ENCODE results near the gene ULK2.

The ULK2 gene

GRCh38 chr17:19787733-19788357 lies 79.9 kb downstream of the ULK2 start:
- no peaks in the 10 kb centered on the region for H3K9me2 ChIP-seq (replicated peaks; ENCODE audit: insufficient read depth, low read length)

DNA sequence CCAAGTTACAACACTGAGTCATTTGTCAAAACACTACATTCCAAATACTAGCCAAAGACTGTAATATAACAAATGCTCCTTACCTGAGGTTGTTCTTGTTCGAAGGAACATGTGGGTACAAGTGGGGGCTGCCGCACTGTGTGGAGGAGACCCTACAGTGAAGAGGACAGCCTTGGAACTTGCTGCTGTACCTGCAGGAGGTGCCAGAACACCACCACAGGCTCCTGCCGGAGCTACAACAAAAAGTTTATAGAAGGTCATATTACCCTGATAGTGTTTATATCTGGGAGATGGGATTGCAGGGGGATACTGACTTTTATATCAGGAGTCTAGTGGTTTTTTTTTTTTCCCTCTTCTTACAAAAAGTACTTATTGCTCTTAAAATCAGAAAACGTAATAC lies 81.9 kb downstream of the ULK2 start:
- Histone ChIP-seq H3K27me3 (ENCODE audit: low read length) (no peaks in the 10 kb centered on the region), H3K27ac (ENCODE audit: low read depth, low read length) (no peak overlapping the region), H3F3A (ENCODE audit: insufficient read depth) (no peaks in the 10 kb centered on the region), H4K20me1 (ENCODE audit: low read depth, low read length) (no peaks in the 10 kb centered on the region), H3K4me2 (ENCODE audit: low read depth, low read length, poor library complexity, severe bottlenecking) (no peak overlapping the region), H3K79me2 (ENCODE audit: insufficient read depth, low read length) (no peaks in the 10 kb centered on the region), H3K9ac (ENCODE audit: low read length) (no peak overlapping the region), H3K9me2 (replicated peaks; ENCODE audit: insufficient read depth, low read length) (no peaks in the 10 kb centered on the region), H2AFZ (ENCODE audit: low read depth, low read length, severe bottlenecking) (no peak overlapping the region), H3K36me3 (ENCODE audit: low read length) (no peaks in the 10 kb centered on the region), H3K9me3 (ENCODE audit: insufficient read depth, low read length) (no peaks in the 10 kb centered on the region), H3K4me3 (ENCODE audit: insufficient read depth, low read length, poor library complexity, severe bottlenecking) (no peak overlapping the region)
- TF ChIP-seq, protein P1, sequence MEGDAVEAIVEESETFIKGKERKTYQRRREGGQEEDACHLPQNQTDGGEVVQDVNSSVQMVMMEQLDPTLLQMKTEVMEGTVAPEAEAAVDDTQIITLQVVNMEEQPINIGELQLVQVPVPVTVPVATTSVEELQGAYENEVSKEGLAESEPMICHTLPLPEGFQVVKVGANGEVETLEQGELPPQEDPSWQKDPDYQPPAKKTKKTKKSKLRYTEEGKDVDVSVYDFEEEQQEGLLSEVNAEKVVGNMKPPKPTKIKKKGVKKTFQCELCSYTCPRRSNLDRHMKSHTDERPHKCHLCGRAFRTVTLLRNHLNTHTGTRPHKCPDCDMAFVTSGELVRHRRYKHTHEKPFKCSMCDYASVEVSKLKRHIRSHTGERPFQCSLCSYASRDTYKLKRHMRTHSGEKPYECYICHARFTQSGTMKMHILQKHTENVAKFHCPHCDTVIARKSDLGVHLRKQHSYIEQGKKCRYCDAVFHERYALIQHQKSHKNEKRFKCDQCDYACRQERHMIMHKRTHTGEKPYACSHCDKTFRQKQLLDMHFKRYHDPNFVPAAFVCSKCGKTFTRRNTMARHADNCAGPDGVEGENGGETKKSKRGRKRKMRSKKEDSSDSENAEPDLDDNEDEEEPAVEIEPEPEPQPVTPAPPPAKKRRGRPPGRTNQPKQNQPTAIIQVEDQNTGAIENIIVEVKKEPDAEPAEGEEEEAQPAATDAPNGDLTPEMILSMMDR (IDR thresholded peaks at IDR 0.05; ENCODE audit: insufficient read depth, low read length, poor library complexity, severe bottlenecking): no peak
- no peak for TF ChIP-seq EZH2phosphoT487 (conservative IDR thresholded peaks at IDR 0.05; ENCODE audit: low read length)

More at GRCh38 chr17:19787733-19788357, 79.9 kb downstream of the ULK2 start:
- H3K4me2 ChIP-seq (ENCODE audit: low read depth, low read length, poor library complexity, severe bottlenecking): no peak overlapping the region
- H4K20me1 ChIP-seq (ENCODE audit: low read depth, low read length): no peaks in the 10 kb centered on the region
- H2AFZ ChIP-seq (ENCODE audit: low read depth, low read length, severe bottlenecking): no peak overlapping the region
- no peak overlapping the region for H3K9ac ChIP-seq (ENCODE audit: low read length)
- H3K79me2 ChIP-seq (ENCODE audit: insufficient read depth, low read length): no peaks in the 10 kb centered on the region
- H3K9me3 ChIP-seq (ENCODE audit: insufficient read depth, low read length): no peaks in the 10 kb centered on the region
- TF ChIP-seq EZH2phosphoT487 (conservative IDR thresholded peaks at IDR 0.05; ENCODE audit: low read length): no peak
- TF ChIP-seq, protein P1 (IDR thresholded peaks at IDR 0.05; ENCODE audit: insufficient read depth, low read length, poor library complexity, severe bottlenecking): no peak
- H3K36me3 ChIP-seq (ENCODE audit: low read length): no peaks in the 10 kb centered on the region
- H3F3A ChIP-seq (ENCODE audit: insufficient read depth): no peaks in the 10 kb centered on the region
- H3K27me3 ChIP-seq (ENCODE audit: low read length): no peaks in the 10 kb centered on the region
- no peak overlapping the region for H3K27ac ChIP-seq (ENCODE audit: low read depth, low read length)
- H3K4me3 ChIP-seq (ENCODE audit: insufficient read depth, low read length, poor library complexity, severe bottlenecking): no peak overlapping the region

DNA sequence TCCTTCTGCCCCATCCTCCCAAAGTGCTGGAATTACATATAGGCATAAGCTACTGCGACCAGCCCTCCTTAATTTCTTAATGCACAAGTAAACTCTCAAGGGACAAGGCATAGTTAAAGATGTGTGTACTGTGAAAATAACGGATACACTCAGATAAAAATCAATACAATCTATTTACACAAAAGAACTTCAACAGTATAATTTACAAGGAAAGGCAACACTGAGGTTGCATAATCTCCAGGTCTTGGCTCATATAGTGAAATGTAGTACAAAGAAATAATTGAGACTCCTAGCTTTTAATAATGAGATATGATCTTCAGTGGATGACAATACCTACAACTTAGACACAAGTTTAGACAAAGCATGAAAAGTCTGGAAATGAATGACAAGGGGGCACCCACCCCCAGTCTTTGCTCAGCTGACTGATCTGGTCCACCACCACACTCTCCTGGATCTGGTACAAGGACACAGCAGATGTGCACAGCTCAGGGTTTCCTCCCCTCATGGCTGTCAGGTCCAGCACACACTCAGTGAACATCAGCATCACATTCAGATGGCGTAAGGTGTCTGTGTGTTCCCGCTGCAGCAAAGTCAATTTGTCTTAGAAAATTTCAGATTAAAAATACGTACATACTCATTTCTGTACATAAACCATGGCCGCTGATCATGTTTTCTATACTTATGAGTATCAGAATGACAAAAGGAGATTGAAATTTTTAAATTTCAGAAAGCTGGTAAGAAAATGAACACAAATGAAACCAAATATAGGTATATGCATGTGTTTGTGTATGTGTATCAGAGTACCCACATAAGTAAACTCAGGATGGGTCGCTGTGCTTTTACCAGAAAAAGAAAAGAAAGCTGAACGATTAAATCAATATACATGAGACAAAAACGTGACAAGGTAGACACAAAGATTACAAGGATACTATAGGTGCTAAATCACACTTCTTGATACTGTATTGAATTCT lies 86.0 kb downstream of the ULK2 start:
- Histone ChIP-seq H3K4me2 (ENCODE audit: low read depth, low read length, poor library complexity, severe bottlenecking) (no peak overlapping the region), H3K27me3 (ENCODE audit: low read length) (no peaks in the 10 kb centered on the region), H3K9ac (ENCODE audit: low read length) (no peak overlapping the region), H3K4me3 (ENCODE audit: insufficient read depth, low read length, poor library complexity, severe bottlenecking) (no peak overlapping the region), H3K27ac (ENCODE audit: low read depth, low read length) (no peak overlapping the region), H3K36me3 (ENCODE audit: low read length) (no peaks in the 10 kb centered on the region), H3F3A (ENCODE audit: insufficient read depth) (no peaks in the 10 kb centered on the region), H4K20me1 (ENCODE audit: low read depth, low read length) (no peaks in the 10 kb centered on the region), H3K9me3 (ENCODE audit: insufficient read depth, low read length) (no peaks in the 10 kb centered on the region), H3K9me2 (replicated peaks; ENCODE audit: insufficient read depth, low read length) (no peaks in the 10 kb centered on the region), H2AFZ (ENCODE audit: low read depth, low read length, severe bottlenecking) (no peak overlapping the region), H3K79me2 (ENCODE audit: insufficient read depth, low read length) (no peaks in the 10 kb centered on the region)
- TF ChIP-seq, protein P1 (IDR thresholded peaks at IDR 0.05; ENCODE audit: insufficient read depth, low read length, poor library complexity, severe bottlenecking): no peak
- no peak for TF ChIP-seq EZH2phosphoT487 (conservative IDR thresholded peaks at IDR 0.05; ENCODE audit: low read length)

Data from SU-DHL-6 (cell line).